ENCODE data around the gene STOX1.
"Not testable (repeated sequence)": the region's sequence is repeated elsewhere in the genome, so short reads cannot be mapped to it uniquely, and the experiment has no call there.

GRCh38 chr10:68810830-68811229 is 16.5 kb upstream of the STOX1 start:
- not testable (repeated sequence) for TF ChIP-seq POLR2A, CTCF, POLR2AphosphoS5 (IDR thresholded peaks at IDR 0.05)
